DMS53 treated with DMSO at 0.1 percent for 48 hours (cell line): ENCODE measurements around the gene ZGLP1.

ENCODE experiments used
- DNase-seq: peaks from one replicate; lab custom pipeline; 2025; ENCODE audit not compliant: unreplicated experiment; lab: John Stamatoyannopoulos, UW

ZGLP1 gene

DNA sequence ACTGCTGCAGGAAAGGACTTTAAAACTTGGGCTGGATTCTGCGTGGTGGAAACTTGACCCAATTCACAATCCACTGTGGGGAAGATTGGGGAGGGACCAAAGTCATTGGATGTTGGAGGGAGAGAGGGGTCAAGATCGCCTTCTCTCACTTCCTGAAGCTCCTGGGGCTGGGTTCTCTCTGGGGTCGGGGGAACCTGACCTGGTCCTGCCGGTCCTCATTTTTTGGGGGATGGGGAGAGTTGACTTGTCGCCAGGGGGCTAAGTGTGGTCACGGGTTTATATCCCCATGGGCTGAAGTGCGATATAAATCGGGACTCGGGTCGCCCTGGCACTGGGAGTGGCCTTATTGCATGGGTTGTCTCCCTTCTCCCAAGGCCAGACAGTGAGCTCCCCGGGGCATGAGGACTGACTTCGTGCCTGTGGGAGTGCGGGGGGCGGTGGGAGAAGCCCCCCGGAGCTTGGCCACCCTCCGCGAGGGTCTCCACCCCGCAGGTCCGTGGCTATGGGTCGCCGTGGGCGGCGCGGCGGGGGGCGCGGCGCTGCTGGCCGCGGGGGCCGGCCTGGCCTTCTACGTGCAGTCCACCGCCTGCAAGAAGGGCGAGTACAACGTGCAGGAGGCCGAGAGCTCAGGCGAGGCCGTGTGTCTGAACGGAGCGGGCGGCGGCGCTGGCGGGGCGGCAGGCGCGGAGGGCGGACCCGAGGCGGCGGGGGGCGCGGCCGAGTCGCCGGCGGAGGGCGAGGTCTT is 13.6 kb downstream of the ZGLP1 start:
- DNase-seq, result no peak

GRCh38 chr19:10295305-10295846 is 14.2 kb downstream of the ZGLP1 start:
- no peak for DNase-seq

- DNase-seq, result no peak
These were observed 15.3 kb downstream of the ZGLP1 start for GRCh38 chr19:10294368-10294697.

DNA sequence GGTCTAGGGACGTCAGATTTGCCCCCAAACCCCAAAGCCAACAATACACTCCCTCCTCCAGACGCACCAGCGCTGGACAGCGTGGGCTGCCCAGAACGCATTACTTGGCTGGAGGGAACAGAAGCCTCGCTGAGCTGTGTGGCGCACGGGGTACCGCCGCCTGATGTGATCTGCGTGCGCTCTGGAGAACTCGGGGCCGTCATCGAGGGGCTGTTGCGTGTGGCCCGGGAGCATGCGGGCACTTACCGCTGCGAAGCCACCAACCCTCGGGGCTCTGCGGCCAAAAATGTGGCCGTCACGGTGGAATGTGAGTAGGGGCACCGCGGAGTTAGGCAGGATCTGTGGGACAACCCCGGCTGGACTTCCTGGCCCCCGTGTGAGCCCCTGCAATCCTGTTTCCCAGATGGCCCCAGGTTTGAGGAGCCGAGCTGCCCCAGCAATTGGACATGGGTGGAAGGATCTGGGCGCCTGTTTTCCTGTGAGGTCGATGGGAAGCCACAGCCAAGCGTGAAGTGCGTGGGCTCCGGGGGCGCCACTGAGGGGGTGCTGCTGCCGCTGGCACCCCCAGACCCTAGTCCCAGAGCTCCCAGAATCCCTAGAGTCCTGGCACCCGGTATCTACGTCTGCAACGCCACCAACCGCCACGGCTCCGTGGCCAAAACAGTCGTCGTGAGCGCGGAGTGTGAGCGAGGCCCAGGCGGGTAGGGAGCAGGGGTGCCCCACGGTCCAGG is 15.8 kb downstream of the ZGLP1 start:
- DNase-seq, result no peak

DNA sequence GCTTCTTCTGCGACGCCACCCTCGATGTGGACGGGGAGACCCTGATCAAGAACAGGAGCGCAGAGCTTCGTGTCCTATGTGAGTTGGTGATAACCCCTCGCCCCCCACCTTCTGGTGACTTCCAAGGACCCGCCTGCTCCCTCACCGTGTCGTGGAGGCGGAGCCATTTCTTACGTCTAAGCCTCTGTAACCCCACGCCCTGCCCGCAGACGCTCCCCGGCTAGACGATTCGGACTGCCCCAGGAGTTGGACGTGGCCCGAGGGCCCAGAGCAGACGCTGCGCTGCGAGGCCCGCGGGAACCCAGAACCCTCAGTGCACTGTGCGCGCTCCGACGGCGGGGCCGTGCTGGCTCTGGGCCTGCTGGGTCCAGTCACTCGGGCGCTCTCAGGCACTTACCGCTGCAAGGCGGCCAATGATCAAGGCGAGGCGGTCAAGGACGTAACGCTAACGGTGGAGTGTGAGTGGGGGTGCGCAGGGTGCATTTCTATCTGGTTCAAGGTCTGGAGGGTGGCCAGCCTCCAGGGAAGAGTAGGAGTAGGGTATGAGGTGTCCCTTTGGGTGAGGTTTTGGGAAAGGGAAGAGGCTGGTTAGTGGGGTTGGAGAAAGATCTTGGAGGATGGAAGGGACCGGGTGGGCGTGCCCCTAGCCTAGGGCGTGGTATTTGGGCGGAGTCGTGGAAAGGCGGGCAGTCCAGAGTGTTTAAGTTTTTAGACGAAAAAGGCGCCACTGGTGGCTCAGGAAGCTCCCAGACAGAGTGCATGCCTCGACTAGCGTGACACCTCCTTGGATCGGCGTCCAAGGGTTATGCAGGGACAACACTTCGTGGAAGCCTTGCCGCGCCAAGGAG is 16.6 kb downstream of the ZGLP1 start:
- no peak for DNase-seq

GRCh38 chr19:10292206-10292788 is 17.3 kb downstream of the ZGLP1 start:
- peak; percentile 40 for DNase-seq

DNA sequence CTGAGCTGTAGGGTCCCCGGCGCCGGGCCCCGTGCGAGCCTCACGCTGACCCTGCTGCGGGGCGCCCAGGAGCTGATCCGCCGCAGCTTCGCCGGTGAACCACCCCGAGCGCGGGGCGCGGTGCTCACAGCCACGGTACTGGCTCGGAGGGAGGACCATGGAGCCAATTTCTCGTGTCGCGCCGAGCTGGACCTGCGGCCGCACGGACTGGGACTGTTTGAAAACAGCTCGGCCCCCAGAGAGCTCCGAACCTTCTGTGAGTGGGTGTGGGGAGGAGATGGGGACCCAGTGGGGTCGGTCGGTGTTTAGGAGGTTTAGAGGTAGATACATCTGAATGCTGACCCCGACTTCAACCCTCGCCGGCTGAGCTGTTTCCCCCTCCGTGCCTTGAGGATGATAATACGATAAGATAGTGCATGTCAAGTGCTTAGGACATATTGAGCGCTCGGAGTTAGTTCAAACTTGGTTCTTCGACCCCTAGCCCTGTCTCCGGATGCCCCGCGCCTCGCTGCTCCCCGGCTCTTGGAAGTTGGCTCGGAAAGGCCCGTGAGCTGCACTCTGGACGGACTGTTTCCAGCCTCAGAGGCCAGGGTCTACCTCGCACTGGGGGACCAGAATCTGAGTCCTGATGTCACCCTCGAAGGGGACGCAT is 17.9 kb downstream of the ZGLP1 start:
- DNase-seq, result no peak

- DNase-seq, result peak; percentile 19
These were observed 18.6 kb downstream of the ZGLP1 start for GRCh38 chr19:10290876-10291553.

DNA sequence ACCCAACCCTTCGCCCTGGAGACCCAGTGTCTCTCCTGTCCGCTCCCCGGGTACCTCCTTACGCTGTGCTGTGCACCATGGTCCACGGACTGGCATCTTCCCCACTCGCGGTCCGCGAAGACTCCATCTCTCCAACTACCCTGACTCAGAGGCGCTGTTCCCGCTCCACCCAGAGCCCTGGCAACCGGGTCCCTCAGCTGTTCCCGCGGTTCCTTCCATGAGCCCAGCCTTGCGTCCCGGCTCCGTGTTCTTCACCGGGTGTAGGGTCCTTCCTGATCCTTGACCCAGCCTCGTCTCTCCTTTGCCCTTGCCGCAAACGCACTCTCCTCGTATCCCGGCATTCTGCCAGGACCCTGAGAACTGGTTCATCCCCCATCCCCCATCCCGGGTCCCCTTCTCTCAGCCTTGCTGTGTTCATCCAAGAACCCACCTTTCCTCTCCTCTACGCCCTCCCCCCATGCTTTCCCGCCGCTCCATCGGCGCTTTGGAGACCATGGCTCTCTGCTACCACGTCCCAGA is 19.2 kb downstream of the ZGLP1 start:
- no peak for DNase-seq

DNA sequence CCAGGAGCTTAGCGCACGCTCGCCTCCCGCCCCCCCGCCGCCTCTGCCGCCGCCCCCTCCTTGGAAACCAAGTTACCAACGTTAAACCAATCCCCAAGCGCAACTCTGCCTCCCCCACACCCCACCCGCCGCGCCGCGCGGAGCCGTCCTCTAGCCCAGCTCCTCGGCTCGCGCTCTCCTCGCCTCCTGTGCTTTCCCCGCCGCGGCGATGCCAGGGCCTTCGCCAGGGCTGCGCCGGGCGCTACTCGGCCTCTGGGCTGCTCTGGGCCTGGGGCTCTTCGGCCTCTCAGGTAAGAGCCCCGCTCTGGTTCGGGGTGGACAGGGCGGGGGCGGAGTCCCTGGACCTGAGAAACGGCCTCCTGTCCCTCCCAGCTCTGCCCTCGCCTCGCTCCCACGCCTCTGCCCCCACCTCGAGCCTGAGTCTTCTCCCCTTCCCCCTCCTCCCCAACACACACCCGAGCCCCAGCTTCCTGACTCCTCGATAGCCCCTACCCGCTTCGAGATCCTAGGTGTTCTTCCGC is 19.7 kb downstream of the ZGLP1 start, which contains the start of gene ICAM5:
Gene ICAM5, plus strand, starts transcription at position 117 of the 521 bp plus-strand sequence. Its CDS starts 92 bp downstream, at position 209.
- peak; percentile 12 for DNase-seq

- DNase-seq, result peak; percentile 67
These were observed 20.3 kb downstream of the ZGLP1 start for GRCh38 chr19:10289167-10289835.

DNA sequence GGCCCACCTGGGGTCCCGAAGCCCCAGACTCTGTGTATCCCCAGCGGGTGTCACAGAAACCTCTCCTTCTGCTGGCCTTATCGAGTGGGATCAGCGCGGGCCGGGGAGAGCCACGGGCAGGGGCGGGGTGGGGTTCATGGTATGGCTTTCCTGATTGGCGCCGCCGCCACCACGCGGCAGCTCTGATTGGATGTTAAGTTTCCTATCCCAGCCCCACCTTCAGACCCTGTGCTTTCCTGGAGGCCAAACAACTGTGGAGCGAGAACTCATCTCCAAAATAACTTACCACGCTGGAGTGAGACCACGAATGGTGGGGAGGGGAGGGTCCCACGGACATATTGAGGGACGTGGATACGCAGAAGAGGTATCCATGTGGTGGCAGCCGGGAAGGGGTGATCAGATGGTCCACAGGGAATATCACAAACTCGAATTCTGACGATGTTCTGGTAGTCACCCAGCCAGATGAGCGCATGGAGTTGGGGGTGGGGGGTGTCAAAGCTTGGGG is 20.9 kb downstream of the ZGLP1 start:
- DNase-seq, result peak; percentile 56

DNA sequence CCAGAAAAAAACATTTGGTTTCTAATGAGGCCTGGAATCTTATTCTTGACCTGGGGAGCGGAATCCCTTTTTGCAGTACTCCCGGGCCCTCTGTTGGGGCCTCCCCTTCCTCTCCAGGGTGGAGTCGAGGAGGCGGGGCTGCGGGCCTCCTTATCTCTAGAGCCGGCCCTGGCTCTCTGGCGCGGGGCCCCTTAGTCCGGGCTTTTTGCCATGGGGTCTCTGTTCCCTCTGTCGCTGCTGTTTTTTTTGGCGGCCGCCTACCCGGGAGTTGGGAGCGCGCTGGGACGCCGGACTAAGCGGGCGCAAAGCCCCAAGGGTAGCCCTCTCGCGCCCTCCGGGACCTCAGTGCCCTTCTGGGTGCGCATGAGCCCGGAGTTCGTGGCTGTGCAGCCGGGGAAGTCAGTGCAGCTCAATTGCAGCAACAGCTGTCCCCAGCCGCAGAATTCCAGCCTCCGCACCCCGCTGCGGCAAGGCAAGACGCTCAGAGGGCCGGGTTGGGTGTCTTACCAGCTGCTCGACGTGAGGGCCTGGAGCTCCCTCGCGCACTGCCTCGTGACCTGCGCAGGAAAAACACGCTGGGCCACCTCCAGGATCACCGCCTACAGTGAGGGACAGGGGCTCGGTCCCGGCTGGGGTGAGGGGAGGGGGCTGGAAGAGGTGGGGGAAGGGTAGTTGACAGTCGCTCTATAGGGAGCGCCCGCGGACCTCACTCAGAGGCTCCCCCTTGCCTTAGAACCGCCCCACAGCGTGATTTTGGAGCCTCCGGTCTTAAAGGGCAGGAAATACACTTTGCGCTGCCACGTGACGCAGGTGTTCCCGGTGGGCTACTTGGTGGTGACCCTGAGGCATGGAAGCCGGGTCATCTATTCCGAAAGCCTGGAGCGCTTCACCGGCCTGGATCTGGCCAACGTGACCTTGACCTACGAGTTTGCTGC is 22.5 kb downstream of the ZGLP1 start, which contains the start of gene ICAM4:
Gene ICAM4, plus strand, starts transcription at position 153 of the 935 bp plus-strand sequence. Its CDS starts 58 bp downstream, at position 211.
- DNase-seq, result no peak

- no peak for DNase-seq
These were observed 24.2 kb downstream of the ZGLP1 start for GRCh38 chr19:10285393-10285792.

- DNase-seq, result no peak
These were observed 24.7 kb downstream of the ZGLP1 start for GRCh38 chr19:10284960-10285278.

- no peak for DNase-seq
These were observed 25.3 kb downstream of the ZGLP1 start for GRCh38 chr19:10284065-10284959.
